GM21367 (cell line): ENCODE results near the gene THADA.
"Not testable (repeated sequence)": the region's sequence is repeated elsewhere in the genome, so short reads cannot be mapped to it uniquely, and the experiment has no call there.

Experiments
- ATAC-seq: cut with Tn5 transposase; IDR thresholded peaks from one replicate; pipeline ENCODE4 v1.9.1; 2021; ENCODE audit not compliant: unreplicated experiment

Gene THADA

DNA sequence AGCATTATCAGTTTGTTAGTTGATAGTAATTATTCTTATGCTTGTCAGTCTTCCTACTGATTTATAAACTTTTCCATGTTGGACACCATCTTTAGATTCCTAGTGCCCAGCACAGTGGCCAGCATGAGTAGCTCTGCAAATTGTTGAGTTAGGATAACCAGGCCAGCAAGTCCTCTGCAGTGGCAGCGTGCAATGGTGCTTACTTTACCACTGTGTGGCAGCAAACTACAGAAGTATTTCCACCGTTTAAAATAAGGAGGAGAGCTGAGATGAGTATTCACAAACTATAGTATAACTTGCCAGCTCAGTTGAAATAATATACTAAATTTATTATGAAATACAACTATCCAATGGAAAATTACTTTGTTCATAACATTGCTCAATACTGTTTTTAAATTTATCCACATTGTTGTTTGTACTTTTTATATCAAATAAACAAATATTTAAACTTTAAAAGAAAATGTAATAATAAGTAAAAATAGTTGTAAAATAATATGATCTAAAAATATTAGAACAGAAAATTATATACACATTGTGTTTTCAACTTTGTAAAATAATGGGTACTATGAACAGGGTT lies 9.3 kb upstream of the THADA start:
- ATAC-seq = no peak

DNA sequence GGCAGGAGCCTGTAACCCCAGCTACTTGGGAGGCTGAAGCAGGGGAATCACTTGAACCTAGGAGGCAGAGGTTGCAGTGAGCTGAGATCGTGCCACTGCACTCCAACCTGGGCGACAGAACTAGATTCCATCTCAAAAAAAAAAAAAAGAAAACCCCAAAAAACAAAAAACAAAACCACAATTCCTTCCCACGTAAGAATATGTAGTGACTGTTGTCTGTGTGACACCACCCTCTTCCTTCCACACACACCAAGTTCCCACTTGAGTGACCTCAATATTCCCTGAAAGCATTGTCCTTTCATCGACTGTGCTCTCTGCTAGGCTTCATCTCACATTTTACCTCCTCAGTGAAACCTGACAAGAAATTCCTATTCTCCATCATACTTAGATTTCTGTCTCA lies 8.8 kb upstream of the THADA start:
- ATAC-seq = no peak

DNA sequence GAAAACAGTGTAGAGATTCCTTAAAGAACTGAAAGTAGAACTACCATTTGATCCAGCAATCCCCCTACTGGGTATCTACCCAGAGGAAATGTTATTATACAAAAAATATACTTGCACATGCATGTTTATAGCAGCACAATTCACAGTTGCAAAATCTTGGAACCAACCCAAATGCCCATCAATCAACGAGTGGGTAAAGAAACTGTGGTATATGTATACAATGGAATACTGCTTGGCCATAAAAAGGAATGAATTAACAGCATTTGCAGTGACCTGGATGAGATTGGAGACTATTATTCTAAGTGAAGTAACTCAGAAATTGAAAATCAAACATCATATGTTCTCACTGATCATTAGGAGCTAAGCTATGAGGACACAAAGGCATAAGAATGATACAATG lies 4.8 kb upstream of the THADA start:
- ATAC-seq = not testable (repeated sequence)

DNA sequence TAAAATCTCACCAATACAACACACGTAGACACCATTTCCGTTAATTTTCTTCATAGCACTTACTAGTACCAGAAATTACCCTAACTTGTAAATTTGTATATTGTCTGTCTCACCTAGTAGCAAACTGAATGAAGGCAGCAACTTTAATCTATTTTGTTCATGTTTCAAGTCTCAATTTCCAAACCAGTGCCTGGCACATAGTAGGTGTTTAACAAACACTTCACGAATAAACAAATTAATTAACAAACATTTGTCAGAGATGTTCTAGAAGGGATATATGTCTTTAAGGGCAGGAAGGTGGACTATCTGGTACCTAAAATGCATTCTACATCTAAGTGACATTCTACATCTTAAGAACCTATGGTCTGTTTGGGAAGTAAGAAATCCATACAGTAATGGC lies 963 bp downstream of the THADA start:
- ATAC-seq = no peak

DNA sequence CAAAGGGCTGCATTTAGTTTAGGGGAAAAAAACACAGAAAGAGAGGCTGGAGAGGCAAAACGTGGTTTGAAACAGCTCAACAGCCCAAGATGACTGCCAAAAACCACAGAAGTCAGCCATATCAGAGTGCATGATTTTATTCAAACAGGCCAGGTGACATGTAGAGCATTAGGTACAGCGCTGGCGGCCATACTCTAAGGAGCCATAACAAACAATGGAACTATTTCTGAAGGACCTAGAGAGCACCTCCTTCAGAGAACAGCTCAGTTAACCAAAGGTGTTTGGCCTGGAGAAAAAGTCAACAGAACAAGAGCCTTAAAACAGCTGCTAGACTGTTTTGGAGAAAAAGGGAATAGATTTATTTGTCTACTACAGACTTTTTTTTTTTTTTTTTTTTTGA lies 2.6 kb downstream of the THADA start:
- no peak for ATAC-seq

DNA sequence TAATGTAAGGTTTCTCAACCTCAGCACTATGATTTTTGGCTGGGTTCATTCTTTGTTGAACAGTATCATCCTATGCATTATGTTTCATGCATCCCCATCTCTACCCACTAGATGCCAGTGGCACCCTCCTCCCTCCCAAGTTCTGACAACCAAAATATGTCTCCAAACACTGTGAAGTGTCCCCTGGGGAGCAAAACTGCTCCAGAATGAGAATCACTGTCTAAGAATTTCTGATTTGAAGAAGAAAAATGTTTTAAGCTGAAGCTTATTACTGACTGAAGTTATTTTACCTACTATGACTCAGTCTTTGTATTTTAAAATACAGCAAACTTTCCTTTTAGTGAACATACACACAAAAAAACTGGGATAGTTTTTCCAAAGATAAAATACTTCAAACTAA lies 3.4 kb downstream of the THADA start:
- no peak for ATAC-seq

DNA sequence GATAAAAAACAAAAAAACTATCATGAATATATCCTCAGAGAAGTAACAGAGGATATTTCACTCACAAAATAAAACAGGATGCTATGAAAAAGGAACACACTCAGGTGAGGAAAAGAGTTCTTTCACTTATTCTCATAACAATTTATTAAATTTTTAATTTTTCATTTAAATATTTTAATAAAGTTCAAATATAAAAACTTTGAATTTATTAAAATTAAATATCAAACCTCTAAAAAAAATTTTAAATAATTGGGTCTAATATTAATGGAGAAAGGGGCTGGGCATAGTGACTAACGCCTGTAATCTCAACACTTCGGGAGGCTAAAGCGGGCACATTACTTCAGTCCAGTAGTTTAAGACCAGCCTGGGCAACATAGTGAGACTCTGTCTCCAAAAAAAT lies 10.1 kb downstream of the THADA start:
- ATAC-seq = no peak

DNA sequence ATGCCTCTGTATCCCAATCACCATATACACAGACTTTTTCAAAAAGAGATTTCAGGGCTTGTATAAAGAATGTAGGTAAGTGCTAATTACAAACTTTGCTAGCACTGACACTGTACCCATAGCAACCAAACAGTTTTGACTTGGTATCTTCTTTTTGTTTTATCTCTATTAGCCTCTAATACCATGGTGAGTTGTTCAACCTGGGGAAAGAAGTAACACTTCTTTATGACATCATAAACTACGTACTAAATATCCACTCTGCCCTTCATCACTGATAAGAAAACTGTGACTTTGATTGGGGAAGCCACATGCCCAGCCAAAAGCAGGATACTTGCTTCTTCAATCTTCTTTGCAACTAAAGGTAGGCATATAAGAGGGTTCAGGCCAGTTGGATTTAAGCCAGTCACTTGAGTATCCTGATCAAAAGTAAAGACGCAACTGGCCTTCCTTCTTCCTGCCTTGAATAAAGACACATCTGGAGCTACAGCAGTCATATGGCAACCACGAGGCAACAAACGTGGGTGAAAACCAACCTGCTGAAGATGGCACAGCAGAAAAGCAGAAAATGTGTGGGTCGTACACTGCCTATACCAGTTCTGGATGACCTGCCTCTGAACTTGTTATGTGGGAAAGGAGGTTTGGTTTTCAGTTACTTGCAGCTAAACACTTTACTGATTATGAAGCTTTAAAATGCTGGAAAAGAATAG lies 16.4 kb downstream of the THADA start:
- no peak for ATAC-seq

DNA sequence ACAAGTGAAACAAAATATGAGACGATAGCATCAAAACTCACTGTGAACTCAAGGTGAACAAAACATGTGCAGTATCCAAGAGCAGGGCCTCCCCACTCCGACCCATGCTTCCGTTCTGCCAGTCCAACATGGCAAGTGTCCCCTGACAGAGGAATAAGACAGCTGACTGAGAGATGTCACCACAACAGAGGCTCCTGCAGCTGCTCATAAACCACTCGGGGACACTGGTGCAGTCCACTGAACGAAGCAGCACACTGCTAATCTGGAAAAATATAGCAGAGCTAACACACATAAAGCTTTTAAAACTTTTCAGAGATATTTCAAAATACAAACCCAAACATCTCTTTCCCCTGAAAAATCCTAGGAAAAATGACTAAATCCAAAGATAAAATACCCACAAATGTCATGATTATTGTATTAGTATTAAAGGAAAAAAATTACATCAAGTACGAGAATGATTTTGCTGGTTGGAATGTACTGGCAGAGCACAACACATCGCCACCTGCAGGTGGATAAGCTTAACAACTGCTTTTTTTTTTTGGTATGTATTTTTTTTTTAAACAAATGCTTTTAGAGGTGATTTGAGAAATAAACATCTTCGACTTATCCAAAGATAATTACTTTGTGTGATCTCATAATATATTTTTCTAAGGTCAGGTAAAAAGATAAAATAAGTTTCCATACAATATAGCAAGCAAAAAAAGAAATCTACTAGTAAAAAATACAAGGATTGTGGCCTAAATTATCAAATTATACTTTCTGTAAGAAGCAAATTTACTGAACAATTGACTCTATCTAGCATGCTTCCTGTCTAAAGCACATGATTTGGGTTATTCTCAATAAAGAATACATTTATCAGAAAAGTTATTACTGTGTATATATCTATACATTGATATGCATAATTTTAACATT lies 18.6 kb downstream of the THADA start:
- ATAC-seq = no peak

DNA sequence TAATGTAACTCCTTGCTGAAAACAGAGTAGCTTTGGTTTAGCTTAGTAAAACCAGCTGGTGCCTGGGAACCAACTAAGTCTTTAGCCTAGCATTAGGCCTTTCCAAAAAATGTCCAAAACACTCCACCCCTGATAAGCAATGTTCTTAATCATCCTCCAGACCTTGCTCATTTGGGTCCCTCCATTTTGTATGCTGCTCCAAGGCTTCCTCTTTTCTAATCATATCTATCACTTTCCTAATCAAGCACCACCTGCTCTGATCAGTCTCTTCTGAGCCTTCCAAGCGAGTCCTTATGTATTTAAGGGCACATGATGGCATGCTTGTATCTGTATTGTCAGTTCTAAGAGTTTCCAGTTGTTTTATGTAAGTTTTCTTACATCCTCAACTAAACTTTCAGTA lies 23.6 kb downstream of the THADA start:
- ATAC-seq = no peak

DNA sequence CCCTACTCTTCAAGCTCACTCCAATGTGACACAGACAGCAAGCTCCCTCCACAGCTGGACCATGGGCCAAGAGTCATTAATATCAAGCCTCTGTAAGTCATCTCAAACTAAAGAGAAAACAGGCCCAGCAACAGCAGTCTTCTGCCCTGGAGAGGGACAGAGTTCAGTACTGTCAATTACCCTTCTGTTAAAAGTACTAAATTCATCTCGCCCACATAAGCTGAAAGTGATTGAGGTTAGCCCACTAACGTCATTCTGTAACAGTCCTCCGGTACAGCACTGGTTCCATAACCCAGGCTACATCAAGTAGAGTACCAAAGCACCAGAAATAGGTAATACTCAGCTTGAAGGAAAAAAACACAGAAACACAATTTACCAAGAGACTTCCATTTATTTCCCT lies 25.9 kb downstream of the THADA start:
- ATAC-seq = peak; percentile 64

DNA sequence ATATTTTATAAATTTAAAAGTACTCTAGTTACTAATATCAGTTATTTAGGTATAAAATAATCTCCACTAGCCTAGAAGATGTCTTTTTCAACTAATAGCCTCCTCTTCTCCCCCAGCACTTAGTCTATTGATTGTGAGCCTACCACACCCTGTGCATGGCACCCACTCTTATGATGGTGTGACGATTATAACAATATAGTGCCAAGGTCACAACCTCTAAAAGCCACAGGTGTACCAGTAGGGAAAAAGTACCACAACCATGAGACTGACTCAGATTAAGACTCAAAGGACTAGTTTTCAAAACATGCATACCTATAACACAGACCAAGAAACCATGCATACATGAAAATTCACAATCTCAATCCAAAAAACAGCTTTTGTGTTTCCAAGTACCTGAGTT lies 27.6 kb downstream of the THADA start:
- no peak for ATAC-seq

DNA sequence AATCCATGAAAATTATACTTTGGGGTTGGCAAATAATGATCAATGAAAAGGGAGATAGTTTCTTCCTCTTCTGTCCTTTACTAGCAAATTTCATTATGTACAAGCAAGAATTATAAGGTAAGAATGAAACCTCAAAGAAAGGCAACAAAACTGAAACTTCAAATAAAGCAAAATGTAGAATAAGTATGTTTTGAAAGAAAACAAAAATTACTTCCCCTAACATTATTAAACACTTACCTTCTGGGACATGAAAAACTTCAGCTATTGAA lies 29.4 kb downstream of the THADA start:
- ATAC-seq = peak; percentile 29

DNA sequence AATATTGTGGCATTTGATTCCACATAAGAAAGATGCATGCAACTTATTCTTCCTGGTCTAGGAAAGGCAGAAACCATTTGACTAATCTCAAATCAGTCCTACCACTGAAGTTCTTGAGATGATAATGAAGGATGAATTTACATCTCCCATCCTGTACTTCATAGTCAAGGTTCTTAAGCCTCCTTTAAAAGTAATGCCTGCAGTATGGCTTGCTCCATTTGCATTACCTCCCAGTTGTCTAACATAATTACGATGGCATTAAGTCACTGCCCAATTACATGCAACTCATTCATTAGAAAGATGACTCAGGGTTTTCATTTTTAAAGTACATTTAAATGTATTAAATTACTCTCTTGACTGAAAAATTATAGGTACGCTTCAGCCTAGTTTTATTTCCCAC lies 32.2 kb downstream of the THADA start:
- ATAC-seq = no peak

DNA sequence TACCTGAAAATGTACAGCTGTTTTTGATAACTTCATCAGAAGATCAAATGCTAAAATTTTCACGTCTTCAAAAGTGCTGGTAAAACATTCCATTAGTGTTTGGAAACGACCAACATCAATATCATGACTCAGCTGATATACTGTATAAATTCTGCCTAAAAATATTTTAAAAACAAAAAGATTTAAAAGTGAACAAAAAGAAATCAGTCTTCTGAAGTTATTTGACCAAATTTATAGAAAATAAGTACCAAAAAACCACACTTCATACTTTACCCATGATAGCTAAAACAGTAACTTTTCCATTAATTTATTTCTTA lies 35.6 kb downstream of the THADA start:
- ATAC-seq = no peak

DNA sequence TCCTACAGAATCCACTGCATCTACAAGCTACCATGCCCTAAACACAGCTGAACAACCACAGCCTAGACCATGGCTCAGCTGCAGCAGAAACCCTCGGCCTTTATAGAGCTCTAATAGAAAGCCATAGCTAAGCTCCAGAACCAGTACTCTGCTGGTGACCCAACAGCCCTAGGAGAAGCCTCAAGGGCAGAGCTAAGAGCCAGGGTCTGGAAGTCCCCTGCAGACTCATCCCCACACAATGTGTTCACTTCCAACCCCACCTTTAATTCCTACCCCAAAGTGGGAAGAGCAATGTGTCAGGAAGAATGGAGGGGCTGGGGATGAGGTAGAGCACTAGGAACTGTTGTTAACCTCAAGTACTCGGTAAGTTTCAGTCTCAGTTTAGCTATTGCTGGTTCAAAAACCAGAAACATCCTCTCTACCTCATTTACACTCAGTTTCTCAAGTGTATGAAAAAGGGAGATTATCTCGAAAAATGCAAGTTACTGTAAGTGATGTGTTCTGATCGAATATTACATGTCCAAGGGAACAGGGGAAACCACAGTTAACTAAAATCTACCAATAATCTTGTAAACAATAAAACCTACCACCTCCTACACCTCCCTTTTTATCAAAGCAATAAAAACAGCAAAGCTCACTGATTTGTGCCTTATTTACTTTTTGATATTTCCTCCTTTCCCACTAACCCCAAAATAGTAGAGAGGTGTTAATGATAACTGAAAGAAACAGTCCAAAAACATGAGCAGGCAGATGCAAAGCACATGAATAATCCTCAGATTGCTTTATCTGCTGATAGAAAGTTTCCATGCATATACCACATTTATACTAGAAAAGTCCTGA lies 36.2 kb downstream of the THADA start:
- ATAC-seq = peak; percentile 77

DNA sequence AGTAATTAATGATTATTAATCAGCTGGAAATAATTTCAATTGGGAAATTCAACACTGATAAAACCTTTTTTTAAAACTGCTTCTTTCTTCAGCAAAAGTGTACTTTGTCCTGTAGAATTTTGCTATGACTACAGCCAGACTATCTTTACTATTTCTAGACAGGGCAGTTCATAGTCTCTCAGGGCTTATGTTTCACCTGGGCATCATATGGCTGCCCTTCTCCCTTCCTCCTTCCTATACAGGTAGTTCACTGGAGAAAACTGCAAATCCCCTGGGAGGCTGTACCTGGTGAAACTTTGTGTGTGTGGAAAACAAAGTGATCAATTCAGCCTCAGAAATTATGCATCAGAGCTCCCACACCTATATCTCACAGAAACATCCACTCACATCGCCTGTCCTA lies 38.6 kb downstream of the THADA start:
- no peak for ATAC-seq

DNA sequence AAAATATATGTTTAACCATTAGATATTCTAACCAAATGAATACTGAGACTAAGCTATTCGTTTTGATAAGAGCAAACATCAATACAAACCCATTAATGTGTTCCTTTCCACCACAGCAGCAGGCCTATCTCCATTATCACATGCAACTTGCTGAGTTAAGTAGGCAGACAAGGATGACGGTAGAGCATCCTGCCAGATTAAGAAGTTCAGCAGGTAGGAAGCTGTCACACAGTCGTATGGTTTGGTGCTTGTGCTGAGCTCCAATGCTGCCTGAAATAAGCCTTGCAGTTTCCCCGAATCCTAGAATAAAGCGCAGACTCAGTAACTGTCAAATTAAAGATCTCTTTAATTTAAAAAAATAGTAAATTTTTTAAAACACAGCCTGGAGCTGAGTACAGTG lies 39.6 kb downstream of the THADA start:
- no peak for ATAC-seq

DNA sequence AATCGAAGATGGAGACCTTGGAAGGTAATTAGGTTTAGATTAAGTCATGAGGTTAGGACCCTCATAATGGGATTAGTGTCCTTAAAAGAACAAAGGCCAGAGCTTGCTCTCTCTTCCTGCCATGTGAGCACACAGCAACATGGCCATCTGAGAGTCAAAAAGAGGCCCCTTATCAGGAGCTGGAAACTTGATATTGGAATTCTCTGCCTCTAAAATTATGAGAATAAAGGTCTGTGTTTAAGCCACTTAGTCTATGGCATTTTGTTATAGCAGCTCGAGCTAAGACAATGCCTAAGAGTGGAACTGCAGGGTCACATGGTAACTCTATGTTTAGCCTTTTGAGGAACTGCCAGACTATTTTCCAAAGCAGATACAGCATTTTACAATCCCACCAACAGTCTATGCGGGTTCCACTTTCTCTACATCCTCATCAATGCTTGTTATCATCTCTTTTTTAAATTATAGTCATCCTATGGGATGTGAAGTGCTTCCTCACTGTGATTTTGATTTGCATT lies 42.4 kb downstream of the THADA start:
- no peak for ATAC-seq

DNA sequence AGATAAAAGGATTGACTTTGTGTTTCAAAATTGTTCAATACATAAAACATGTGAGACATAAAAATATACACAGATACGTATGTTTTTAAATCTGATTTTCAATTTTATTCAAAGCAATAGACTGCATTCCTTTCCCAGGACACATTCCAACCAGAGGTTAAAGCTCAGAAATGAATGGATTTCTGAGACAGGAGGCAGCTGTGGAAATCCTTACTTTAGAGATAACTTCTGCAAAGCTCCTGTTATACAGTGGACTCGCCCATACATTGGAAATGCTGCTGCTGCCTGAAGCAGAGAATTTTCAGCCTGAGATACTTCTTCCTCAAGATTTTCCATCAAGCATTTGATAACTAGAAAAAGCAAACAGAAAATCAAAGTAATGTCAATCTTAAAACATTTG lies 43.8 kb downstream of the THADA start:
- no peak for ATAC-seq

DNA sequence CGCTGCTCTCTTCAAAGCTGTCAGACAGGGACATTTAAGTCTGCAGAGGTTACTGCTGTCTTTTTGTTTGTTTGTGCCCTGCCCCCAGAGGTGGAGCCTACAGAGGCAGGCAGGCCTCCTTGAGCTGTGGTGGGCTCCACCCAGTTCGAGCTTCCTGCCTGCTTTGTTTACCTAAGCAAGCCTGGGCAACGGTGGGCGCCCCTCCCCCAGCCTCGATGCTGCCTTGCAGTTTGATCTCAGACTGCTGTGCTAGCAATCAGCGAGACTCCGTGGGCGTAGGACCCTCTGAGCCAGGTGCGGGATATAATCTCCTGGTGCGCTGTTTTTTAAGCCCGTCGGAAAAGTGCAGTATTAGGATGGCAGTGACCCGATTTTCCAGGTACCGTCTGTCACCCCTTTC lies 47.5 kb downstream of the THADA start:
- not testable (repeated sequence) for ATAC-seq
